Colon (tissue), 2 donors: ENCODE results near the gene OPCML.

Source experiments
- FAIRE-seq: peaks from 2 replicates; lab custom pipeline; 2012; peaks lifted over from hg19 to GRCh38; lab: Jason Lieb, UNC
- donor health status: control.
- donor health status: control.

The OPCML gene

DNA sequence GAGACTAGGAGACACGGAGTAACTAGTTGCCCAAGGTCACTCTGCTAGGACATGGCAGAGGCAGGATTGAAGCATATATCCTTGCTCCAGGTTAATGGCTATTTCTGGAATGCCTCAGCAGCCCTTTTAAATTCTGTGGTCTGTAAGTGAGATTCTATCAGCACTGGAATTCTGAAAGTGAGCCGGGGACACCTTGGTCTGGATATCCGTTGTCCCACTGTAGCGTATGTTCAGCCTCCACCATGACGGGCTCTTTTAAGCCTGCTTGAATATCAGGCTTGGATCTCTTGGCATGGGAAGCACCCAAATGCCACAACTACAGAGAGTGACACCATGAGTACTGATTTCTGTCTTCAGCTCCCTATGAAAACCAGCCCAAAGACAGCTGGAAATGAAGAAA lies 254.4 kb downstream of the OPCML start:
- no peak for FAIRE-seq

DNA sequence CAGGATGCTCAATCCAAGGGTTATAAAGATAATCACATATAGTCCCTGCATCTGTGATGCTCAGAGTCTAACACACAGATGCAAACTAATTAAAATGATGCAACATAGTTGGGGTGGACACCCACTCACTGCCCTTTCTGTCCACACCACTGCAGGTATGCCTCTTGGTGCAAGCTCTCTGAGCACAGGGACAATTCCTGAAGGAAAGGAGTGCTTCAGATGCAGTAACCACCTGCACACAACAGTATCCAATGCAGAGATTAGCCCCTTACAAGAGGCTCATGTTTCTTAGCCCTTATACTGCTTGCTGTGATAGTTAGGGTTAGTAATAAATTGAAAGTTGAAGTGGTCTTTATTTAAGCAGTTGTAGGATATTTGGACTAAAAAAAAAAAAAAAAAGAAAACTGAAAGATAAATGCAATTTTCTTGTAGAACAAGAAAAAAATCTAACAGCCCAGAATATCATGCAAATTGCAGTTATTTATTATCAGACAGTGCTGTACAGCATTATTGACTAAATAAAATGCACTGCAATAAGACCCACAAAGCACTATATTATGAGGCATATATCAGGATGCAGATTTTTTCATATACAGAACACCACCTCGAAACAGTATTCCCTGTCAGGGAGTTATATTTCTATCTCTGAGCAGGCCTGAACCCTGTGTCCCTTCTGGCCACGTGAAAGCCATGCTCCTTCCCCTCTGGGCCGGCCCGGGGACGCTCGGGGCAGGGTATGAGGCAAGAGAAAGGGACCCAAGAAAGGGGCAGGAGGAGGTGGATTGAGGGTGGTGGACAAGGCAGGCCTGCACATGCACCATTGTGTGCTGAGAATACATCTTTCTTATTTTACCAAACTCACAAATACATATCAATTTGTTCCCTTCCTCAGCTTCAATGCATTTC lies 260.2 kb downstream of the OPCML start:
- FAIRE-seq: no peak

DNA sequence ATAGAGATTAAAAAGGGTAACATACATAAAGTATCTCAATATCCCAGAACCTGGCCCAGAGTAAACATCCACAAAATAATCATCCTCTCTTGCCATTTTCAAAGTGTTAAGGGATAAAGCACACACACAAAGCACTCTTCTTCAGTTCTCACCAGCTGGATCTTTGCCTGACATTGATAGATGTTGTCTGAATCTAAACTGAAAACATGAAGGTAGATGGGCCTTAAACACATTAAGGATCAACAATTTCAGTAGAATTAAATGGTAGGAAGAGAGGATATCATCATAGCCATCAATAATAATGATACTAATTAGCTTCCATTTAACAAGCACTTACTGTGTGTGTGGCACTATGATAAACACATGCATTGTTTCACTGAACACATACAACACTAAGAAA lies 261.1 kb downstream of the OPCML start:
- no peak for FAIRE-seq

DNA sequence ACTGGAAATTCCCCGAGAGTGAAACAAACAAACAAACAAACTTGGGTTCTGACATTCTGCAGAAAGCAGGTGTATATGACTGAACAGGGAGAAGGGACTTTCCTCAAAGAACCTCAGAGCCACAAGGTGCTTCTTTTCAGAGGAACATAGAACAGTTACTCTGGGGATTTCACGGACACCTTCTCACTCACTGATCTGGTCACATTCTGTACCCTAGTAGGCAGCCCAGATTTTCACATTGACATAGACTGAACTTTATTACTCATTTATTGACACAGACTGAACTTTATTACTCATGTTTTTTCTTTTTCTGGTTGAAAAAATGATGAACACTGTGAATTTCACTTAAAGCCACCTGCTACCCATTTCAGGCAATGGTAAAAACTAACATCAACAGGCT lies 263.0 kb downstream of the OPCML start:
- no peak for FAIRE-seq

DNA sequence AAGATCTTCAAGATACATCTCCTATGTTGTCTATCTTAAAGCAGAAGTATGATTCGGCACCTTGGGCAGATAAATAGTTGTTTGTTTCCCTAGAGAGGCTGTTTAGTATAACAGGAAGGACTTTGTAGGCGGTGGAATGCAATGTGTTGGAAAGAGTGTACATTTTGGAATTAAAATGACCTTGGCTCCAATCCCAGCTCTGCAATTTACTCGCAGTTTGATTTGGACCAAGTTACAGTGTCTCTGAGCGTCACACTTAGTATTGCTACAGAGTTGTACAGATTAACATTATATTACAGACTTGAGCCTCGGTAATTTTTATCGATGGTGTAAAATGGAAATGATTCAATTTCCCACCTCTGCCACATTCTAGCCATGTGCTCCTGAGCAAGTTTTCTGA lies 265.3 kb downstream of the OPCML start:
- FAIRE-seq: no peak

DNA sequence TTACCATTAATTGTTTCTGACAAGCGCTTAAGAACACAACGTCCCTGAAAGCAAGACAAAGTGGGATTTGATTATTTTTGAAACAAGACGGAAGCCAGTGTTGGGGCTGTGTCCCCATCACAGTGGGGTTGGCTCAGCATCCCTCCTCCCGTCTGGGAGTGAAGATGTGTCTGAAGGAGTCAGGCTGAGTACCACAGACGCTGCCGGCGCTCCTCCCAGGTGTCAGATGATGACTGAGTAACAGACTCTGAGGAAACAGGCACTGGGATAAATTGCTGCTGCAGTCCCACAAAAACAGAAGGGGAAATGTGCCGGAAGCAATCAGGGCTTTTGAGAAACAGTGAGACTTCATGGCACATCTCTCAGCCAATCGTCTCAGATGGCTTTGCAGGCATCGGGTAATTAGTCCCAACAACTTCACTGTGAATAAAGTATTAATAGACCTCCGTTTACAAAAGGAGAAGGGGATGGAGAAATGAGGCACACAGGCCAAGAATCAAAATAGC lies 266.7 kb downstream of the OPCML start:
- FAIRE-seq: no peak

DNA sequence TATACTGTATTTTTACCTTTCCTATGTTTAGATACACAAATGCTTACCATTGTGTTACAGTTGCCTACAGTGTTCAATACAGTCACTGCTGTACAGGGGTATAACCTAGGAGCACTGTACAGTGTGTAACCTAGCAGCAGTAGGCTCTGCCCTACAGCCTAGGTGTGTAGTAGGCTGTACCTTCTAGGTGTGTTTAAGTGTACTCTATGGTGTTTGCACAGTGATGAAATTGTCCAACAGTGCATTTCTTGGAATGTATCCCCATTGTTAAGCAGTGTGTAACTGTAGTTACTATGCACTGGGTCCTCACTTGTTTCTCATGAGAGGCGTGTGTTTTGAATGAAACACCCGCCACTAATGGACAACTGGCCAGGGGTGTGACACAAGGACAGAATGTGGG lies 269.0 kb downstream of the OPCML start:
- no peak for FAIRE-seq

DNA sequence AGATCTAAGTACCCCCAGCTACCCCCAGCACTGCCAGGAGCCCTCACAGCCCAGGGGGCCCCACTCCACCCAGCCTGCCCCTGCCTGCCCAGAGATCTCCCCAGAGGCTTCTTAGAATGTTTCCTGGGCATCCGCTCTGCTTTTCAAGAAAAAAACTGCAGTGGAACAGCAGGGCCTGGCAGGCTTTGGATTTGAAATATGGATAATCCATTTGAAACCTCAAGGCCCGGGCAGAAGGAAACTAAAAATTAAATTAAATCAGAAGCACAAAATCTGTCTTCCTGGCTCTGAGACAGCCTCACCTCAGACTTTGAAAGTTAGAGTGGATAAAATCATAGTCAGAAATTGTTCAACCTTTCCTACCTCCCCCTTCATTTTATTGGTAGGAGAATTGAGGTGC lies 273.6 kb downstream of the OPCML start:
- no peak for FAIRE-seq

DNA sequence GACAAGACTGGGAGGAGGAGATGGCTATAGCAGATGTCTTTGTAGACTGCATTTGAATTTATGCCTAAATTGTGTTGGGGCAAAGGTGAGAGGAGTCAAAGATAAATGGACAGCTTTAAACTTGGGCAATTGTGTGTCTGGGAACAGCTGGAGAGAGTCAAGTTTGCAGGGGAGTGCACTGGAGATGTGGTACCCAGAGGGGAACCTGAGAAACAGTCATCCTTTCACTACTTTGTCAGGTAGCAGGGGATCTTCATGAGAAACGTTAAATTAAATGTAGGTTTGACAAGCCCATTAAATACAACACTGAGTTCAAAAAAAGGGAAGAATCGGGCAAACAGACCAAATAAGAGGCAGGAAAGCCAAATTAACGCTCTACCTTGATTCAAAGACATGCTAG lies 277.7 kb downstream of the OPCML start:
- no peak for FAIRE-seq

DNA sequence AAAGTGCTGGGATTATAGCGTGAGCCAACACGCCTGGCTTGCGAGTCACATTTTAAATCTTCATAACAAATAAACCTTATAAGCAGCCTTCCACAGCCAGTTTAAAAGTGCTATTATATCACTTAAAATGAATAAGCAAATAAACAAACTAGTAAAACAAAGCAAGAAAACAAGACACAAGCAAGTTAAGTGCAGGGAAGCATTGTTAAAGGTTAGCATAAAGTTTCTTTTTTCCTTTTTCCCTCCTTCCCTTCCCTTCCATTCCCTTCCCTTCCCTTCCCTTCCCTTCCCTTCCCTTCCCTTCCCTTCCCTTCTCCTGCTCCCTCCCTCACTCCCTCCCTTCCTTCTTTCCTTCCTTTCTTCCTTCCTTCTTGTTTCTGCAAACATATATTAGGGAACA lies 278.7 kb downstream of the OPCML start:
- FAIRE-seq: no peak

DNA sequence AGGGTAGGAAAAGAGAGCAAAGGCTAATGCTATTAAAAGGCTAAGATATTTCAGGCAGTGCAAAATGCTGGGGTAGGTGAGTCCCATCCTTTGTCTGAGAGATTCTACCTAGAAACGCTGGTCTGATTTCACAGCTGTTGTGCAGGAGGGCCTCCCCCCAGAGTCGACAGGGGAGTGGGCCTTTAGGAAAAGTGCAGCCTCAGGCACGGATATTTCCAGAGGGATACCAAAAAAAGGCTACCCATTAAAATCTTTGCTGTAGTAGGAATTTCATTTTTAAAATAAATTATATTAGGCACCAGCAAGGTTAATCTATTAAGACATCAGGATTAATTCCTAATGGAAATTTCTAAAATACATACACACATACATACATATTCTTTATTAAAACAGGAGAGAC lies 280.5 kb downstream of the OPCML start:
- FAIRE-seq: no peak

DNA sequence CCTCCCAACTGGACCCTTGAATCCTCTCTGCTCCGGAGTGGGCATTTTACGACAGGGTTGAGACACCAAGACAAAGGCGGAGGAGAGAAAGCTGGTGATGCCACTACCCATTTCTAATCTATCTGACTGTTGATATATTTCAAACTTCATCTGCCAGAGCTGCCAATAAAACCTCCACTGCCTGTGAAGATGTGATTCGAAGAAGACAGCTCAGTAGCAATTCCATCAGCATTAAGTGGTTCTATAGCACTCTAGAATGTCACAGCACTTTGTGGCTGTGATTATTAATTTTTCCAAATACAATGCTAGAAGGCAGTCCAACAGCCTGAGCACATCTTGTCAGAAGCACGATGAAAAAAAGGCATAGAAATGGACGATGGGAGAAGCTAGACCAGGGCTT lies 282.8 kb downstream of the OPCML start:
- no peak for FAIRE-seq

DNA sequence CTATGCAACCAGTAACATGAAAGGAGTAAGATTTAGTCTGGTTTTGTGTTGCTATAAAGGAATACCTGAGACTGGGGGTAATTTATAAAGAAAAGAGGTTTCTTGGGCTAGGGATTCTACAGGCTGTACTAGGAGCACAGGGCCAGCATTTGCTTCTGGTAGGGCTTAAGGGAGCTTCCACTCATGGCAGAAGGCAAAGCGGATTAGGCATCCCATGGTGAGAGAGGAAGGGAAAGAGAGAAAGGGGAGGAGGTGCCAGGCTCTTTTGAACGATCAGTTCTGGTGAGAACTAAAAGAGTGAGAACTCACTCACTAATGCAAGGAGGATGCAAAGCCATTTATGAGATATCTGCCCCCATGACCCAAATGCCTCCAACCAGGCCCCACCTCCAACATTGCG lies 283.2 kb downstream of the OPCML start:
- no peak for FAIRE-seq

DNA sequence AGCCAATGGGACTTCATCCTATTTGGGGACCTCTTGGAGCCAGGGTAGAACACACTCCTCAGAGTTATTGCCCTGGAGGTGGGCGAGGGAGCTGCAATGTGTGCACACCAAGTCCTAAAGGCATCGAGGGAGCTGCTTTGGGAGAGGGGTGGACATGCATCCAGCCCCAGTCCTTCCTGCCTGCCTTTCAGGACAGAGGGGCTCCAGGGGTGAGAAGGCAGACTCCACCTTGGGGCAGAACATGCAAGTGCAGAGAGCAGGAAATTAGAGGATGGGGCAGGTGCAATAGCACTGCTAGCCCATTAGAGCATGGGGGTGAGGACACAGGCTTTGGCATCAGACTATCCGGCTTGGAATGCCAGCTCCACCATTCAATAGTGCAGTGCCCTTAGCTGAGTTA lies 288.5 kb downstream of the OPCML start:
- no peak for FAIRE-seq

DNA sequence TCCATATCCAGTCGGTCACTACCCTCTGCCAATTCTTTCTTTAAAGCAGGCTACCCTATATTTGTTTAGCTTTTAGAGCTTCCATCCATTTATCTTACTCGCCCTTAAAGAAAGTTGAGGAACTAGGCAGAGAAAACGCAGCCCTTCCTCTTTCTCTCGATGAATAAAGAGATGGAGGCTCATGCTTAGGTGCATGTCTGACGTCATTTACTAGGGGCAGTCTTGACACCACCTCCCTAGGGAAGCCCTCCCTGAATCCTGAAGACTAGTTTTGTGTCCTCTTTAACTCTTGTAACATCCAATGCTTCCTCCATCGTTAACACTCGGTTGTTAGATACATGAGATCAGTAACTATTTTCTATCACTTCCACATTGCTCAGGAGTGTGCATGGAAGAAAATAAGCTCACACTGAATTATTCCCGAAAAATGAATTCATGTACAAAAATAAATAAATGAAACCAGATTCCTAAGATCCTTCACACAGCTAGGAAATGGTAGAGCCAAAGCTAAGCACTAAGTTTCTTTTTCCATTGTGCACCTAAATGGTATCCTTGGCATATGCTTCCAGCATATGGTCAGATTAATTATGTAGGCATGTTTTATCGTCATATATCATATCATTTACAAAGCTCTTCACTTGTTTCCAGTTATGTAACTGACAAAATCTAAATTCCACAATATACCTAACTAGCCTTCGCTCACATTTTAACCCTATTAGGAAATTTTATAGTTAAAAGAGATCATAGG lies 291.2 kb downstream of the OPCML start:
- no peak for FAIRE-seq

DNA sequence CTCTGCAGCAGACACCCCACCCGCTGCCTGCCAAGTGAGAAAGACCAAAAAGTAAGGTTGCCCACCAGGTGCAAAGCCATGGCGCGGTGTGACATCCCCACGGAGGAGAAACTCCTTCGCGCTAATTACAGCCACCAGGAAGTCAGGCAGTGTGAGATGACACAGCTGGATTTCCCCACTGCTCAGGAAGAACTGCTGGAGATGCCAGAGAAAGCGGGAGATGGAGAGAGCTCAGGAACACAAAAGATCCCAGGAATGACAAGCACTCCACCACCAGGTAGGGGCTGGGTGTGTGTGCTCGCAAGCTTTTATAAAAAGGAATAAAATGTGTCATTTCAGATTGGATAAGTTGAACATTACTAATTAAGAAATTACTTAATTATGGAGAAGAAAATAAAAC lies 292.7 kb downstream of the OPCML start:
- no peak for FAIRE-seq

DNA sequence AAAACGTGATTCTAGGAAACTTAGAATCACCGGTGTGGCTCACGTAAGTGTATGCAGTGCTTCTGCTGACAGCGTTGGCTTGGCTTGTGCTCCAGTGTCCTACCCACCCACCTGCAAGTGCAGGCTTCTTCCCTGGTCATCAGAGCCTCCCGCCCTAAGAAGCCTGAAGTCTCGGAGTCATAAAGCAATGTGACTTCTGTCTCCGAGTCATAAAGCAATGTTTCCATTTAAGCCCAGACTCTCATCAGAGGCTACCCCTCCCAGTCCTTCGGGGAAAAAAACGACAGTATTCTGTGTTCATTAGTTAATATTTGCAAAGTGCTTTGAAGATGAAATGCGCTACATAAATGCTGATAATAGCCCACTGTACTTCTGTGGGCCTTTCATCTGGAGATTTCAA lies 293.8 kb downstream of the OPCML start:
- FAIRE-seq: no peak

DNA sequence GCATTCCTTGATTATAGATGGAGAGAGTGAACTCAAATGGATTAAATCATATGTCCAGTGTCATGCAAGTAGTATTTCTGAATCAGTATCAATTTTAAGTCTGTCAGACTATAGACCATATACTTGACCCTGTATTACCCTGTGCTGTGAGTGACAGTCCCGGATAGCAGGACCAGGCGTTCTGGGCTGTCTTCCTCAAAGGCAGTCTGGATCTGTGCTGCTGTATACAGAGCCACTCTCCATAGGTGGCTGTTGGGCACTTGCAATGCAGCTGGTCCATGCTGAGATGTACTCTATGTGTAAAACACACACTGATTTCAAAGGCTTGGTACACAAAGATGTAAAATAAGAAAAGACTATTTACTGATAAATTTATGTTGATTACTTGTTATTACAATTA lies 294.3 kb downstream of the OPCML start:
- no peak for FAIRE-seq

DNA sequence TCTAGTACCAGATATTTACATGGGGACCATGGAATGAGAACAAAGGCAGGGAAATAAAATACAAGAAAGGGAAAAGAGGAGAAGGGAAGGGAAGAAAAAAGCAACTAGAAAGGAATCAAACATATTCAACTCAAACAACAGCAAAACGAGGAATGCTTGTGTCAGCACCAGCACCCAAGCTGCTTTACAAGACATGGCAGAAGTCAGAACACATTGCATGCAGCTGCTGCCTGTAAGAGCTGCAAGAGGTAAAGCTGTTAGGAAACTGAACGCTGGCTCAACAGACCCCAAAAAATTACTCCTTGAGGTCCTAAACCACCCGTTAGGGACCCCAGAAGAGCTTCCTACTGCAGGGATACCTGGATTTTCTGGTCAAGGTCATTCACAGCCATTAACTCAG lies 296.9 kb downstream of the OPCML start:
- no peak for FAIRE-seq

DNA sequence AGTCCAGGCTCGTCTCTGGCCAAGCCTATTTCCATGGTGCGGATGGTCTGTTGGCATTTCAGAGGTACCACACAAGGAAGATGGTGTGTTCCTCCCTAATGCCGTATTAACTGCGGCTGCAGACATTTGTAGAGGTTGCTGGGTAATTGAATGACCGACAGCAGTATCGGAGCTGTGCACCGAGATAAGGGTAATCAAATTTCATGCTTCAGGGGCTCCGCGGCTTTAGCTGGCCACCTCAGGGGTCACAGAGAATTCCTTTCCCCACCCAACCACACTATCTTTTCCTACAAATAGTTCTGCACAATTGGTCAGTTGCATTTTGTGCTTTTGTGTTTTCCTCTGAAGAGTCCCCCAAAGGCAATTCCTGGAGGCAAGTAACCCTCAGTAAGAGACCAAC lies 297.4 kb downstream of the OPCML start:
- no peak for FAIRE-seq

DNA sequence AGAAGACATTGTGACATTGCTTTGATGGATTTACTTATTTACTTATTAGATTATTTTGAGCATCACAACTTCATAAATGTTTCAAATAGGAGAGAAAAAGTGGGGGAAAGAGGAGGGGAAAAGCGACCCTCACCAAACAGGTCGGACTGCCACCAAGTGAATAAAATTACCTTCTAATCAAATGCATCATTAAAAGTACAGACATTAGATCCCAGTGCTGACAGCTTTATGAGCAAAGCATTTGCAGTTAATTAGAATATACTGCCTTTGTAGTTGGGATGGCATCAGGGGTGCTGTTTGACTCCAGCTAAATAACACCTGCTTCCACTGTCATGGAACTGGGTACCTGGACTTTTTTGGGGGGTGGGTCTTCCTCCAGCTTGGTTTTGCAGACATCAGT lies 299.6 kb downstream of the OPCML start:
- FAIRE-seq: no peak

DNA sequence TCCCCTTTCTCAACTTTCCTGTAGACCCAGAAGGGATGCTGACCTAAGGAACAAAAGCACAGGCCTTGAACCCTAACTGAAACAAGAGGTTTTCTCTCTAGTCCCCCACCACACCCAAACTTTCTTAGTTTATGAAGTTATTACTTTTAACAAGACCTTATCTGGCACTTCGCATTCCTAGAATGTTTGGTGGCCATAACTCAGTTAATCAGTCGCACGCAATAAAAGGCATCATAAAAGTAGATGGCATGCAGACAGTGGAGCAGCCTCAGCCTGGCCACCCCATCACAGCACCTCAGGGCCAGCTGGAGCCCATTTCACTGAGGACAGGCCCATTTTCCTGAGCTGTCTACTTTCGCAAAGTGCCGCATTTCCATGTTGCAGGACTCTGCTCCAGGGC lies 301.9 kb downstream of the OPCML start:
- FAIRE-seq: no peak
